Measurements from ENCODE around the gene SV2B. TPM values are rescaled to one million over a fixed set of nuclear protein-coding genes. Genes with fewer than 3 reads are reported as not detected.

SV2B gene
- total and polyA plus RNA-seq, 2 donors (not counting 3 experiments of a cell fraction or from before 2014, with no cell fraction given): not detected

DNA sequence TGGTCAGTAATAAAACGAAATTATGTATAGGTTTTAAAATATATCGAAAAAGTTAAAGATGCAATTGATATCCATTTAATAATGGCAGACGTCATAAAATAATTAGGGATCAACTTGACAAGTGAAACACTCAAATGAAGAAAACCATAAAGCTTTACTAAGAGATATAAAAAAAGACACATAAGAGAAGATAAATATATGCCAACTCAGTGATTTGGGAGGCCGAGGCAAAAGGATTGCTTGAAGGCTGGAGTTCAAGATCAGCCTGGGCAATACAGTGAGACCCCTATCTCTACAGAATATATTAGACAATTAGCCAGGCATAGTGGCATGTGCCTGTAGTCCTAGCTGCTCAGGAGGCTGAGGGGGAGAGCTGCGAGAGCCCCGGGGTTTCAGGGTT lies 190.5 kb downstream of the SV2B start:
- ChIA-PET CTCF (no interaction called here), POLR2A (no interaction called here)
- Histone ChIP-seq H3K27me3 (ENCODE audit: control insufficient read depth in 2 of 2, insufficient read depth in 2 of 2, low read length in 2 of 2) (no peaks in the 10 kb centered on the region), H4K20me1 (replicated peaks; ENCODE audit: control insufficient read depth, extremely low read depth, insufficient read depth, low read length) (no peaks in the 10 kb centered on the region), H3K4me2 (ENCODE audit: insufficient read depth, low read length) (no peak overlapping the region), H2AFZ (ENCODE audit: low read depth, low read length) (no peak overlapping the region), H3K27ac (ENCODE audit: insufficient read depth, low read depth, low read length) (no peak overlapping the region), H3K9me1 (replicated peaks; ENCODE audit: control insufficient read depth, extremely low read depth, insufficient read depth, low read length) (no peaks in the 10 kb centered on the region), H3K36me3 (ENCODE audit: control insufficient read depth in 2 of 2, extremely low read depth in 1 of 2, insufficient read depth in 2 of 2, low read length in 2 of 2) (no peaks in the 10 kb centered on the region), H3K4me3 (replicated peaks in 1 of 3; ENCODE audit: insufficient read depth in 1 of 3, low read depth in 1 of 3, low read length in 3 of 3) (no peak overlapping the region), H3K9me3 (replicated peaks; ENCODE audit: control insufficient read depth, insufficient read depth, low read length) (no peaks in the 10 kb centered on the region), H3K4me1 (ENCODE audit: control insufficient read depth, extremely low read depth, insufficient read depth, low read length) (no peaks in the 10 kb centered on the region), H3K79me2 (ENCODE audit: control insufficient read depth, insufficient read depth, low read length) (no peaks in the 10 kb centered on the region), H3K9ac (replicated peaks; ENCODE audit: extremely low read depth, insufficient read depth, low read length) (no peak overlapping the region)
- BruUV-seq (replicated peaks): no TSS peak
- DNase-seq (ENCODE audit: low read depth, low spot score) (no peak), FAIRE-seq (no peak)
- no peak for TF ChIP-seq POLR2A (IDR thresholded peaks at IDR 0.05; ENCODE audit: low read depth, low read length)
- TF ChIP-seq, protein P1, sequence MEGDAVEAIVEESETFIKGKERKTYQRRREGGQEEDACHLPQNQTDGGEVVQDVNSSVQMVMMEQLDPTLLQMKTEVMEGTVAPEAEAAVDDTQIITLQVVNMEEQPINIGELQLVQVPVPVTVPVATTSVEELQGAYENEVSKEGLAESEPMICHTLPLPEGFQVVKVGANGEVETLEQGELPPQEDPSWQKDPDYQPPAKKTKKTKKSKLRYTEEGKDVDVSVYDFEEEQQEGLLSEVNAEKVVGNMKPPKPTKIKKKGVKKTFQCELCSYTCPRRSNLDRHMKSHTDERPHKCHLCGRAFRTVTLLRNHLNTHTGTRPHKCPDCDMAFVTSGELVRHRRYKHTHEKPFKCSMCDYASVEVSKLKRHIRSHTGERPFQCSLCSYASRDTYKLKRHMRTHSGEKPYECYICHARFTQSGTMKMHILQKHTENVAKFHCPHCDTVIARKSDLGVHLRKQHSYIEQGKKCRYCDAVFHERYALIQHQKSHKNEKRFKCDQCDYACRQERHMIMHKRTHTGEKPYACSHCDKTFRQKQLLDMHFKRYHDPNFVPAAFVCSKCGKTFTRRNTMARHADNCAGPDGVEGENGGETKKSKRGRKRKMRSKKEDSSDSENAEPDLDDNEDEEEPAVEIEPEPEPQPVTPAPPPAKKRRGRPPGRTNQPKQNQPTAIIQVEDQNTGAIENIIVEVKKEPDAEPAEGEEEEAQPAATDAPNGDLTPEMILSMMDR (IDR thresholded peaks at IDR 0.05; ENCODE audit: extremely low read depth in 1 of 2, insufficient read depth in 1 of 2, low read depth in 1 of 2, low read length in 2 of 2): no peak
- no peak for TF ChIP-seq MYC (IDR thresholded peaks at IDR 0.05; ENCODE audit: low read depth, low read length)
- dilution Hi-C loops (cut with MboI; ENCODE audit: extremely low pct_ligation_motif_present, low sequenced_read_pairs): no loop called here
- intact Hi-C loops (cut with micrococcal nuclease): no loop called here

DNA sequence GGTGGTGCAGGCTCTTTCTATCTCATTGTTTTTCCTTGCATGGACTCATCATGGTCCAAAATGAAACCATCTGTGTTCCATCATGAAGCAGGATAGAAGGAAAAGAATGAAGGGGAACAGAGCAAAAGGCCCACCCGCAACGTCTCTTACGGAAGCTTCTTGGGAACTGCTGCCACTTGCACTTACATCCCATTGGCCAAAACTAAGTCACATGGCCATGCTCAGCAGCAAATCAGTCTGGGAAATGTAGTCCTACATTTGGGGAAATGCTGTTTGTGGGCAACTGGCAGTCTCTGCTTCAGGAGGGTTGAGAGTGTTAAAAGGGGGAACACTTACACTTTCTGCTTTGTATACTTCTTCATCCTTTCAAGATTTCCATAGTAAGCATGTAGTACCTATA lies 191.6 kb downstream of the SV2B start:
- no peaks in the 10 kb centered on the region for H4K20me1 ChIP-seq (replicated peaks; ENCODE audit: control insufficient read depth, extremely low read depth, insufficient read depth, low read length)
- DNase-seq (ENCODE audit: low read depth, low spot score): no peak
- H3K4me2 ChIP-seq (ENCODE audit: insufficient read depth, low read length): no peak overlapping the region
- H3K36me3 ChIP-seq (ENCODE audit: control insufficient read depth in 2 of 2, extremely low read depth in 1 of 2, insufficient read depth in 2 of 2, low read length in 2 of 2): no peaks in the 10 kb centered on the region
- ChIA-PET CTCF (no interaction called here), POLR2A (no interaction called here)
- H3K79me2 ChIP-seq (ENCODE audit: control insufficient read depth, insufficient read depth, low read length): no peaks in the 10 kb centered on the region
- H2AFZ ChIP-seq (ENCODE audit: low read depth, low read length): no peak overlapping the region
- H3K27ac ChIP-seq (ENCODE audit: insufficient read depth, low read depth, low read length): no peak overlapping the region
- H3K4me3 ChIP-seq (replicated peaks in 1 of 3; ENCODE audit: insufficient read depth in 1 of 3, low read depth in 1 of 3, low read length in 3 of 3): no peak overlapping the region
- H3K4me1 ChIP-seq (ENCODE audit: control insufficient read depth, extremely low read depth, insufficient read depth, low read length): no peaks in the 10 kb centered on the region
- H3K9me1 ChIP-seq (replicated peaks; ENCODE audit: control insufficient read depth, extremely low read depth, insufficient read depth, low read length): no peaks in the 10 kb centered on the region
- H3K9me3 ChIP-seq (replicated peaks; ENCODE audit: control insufficient read depth, insufficient read depth, low read length): no peaks in the 10 kb centered on the region
- no peaks in the 10 kb centered on the region for H3K27me3 ChIP-seq (ENCODE audit: control insufficient read depth in 2 of 2, insufficient read depth in 2 of 2, low read length in 2 of 2)
- no TSS peak for BruUV-seq (replicated peaks)
- TF ChIP-seq POLR2AphosphoS5 (IDR thresholded peaks at IDR 0.05; ENCODE audit: insufficient read depth, low read depth, low read length) (no peak), FOS (IDR thresholded peaks at IDR 0.05; ENCODE audit: borderline replicate concordance, insufficient read depth, low read length) (no peak), POLR2A (IDR thresholded peaks at IDR 0.05; ENCODE audit: low read depth, low read length) (no peak), GATA2 (IDR thresholded peaks at IDR 0.05; ENCODE audit: insufficient read depth, insufficient read length, low read depth, low read length) (no peak), JUN (IDR thresholded peaks at IDR 0.05; ENCODE audit: borderline replicate concordance, insufficient read depth, insufficient read length, low read depth) (no peak), MYC (IDR thresholded peaks at IDR 0.05; ENCODE audit: low read depth, low read length) (no peak), EZH2 (IDR thresholded peaks at IDR 0.05; ENCODE audit: borderline replicate concordance, low read depth, low read length, severe bottlenecking) (no peak)
- TF ChIP-seq, protein P1 (IDR thresholded peaks at IDR 0.05; ENCODE audit: extremely low read depth in 1 of 2, insufficient read depth in 1 of 2, low read depth in 1 of 2, low read length in 2 of 2): no peak
- TF ChIP-seq, protein P2, sequence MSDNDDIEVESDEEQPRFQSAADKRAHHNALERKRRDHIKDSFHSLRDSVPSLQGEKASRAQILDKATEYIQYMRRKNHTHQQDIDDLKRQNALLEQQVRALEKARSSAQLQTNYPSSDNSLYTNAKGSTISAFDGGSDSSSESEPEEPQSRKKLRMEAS (IDR thresholded peaks at IDR 0.05; ENCODE audit: insufficient read depth, insufficient read length): no peak
- intact Hi-C loops (cut with micrococcal nuclease) (no loop called here), dilution Hi-C loops (cut with MboI; ENCODE audit: extremely low pct_ligation_motif_present, low sequenced_read_pairs) (no loop called here)
- no peak for FAIRE-seq
- H3K9ac ChIP-seq (replicated peaks; ENCODE audit: extremely low read depth, insufficient read depth, low read length): no peak overlapping the region
